ENCODE data around the gene KMT5B.

DNA sequence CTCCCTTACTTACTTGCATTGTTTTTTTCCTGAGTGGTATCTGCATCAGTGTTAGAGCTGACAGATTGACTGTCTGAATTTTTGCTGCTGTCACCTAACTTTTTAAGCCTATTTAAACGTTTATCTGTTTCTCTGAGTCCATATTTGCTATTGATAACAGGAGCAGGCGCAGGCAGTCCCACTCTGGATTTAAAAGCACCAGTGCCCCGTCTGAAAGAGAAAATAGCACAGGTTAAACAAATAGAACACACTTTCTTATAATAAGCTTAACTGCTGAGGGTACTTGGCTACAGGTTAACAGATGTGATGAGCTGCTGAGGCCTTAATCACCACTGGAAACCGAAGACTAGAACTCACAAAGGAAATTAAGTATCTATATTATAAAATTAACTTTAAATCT is 46.1 kb downstream of the KMT5B start:
- TF ChIP-seq, protein P1, sequence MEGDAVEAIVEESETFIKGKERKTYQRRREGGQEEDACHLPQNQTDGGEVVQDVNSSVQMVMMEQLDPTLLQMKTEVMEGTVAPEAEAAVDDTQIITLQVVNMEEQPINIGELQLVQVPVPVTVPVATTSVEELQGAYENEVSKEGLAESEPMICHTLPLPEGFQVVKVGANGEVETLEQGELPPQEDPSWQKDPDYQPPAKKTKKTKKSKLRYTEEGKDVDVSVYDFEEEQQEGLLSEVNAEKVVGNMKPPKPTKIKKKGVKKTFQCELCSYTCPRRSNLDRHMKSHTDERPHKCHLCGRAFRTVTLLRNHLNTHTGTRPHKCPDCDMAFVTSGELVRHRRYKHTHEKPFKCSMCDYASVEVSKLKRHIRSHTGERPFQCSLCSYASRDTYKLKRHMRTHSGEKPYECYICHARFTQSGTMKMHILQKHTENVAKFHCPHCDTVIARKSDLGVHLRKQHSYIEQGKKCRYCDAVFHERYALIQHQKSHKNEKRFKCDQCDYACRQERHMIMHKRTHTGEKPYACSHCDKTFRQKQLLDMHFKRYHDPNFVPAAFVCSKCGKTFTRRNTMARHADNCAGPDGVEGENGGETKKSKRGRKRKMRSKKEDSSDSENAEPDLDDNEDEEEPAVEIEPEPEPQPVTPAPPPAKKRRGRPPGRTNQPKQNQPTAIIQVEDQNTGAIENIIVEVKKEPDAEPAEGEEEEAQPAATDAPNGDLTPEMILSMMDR (IDR thresholded peaks at IDR 0.05), result no peak
- TF ChIP-seq POLR2A (IDR thresholded peaks at IDR 0.05), result no peak
